Activated CD8-positive, alpha-beta memory T cell treated with anti-CD3 and anti-CD28 coated beads for 4 hours (primary cell): ENCODE data around the gene CFB.
A peak's percentile ranks its signal among the peaks of the same experiment; 100 is the strongest.
"Not testable (repeated sequence)": the region's sequence is repeated elsewhere in the genome, so short reads cannot be mapped to it uniquely, and the experiment has no call there.

ENCODE experiments used
- DNase-seq, 2 donors: peaks; one replicate each; pipeline ENCODE4 v3.0.0-alpha.2; 2020; ENCODE audit warnings: low read depth in 2 of 2

Gene CFB

GRCh38 chr6:31971279-31971992, 25.5 kb downstream of the CFB start:
- no peak for DNase-seq

- DNase-seq: peak; percentile 97 to 98
Measured at GRCh38 chr6:31971993-31972708, 26.3 kb downstream of the CFB start, which contains the start of gene DXO. Gene DXO (minus strand): TSS chr6:31972138. CDS start chr6:31971675, 463 bp downstream.

GRCh38 chr6:31972709-31973350, 26.9 kb downstream of the CFB start:
- DNase-seq: no peak

- not testable (repeated sequence) for DNase-seq
Measured at GRCh38 chr6:31976065-31976464, 30.2 kb downstream of the CFB start.

GRCh38 chr6:31977816-31978431, 32.0 kb downstream of the CFB start:
- DNase-seq: no peak

- no peak for DNase-seq
Measured at GRCh38 chr6:31978831-31979230, 32.9 kb downstream of the CFB start.

- no peak for DNase-seq
Measured at GRCh38 chr6:31979238-31979898, 33.5 kb downstream of the CFB start.

GRCh38 chr6:31980195-31980876, 34.4 kb downstream of the CFB start:
- DNase-seq: not testable (repeated sequence)

GRCh38 chr6:31980998-31981397, 35.1 kb downstream of the CFB start:
- DNase-seq: not testable (repeated sequence)

- DNase-seq: not testable (repeated sequence)
Measured at GRCh38 chr6:31981744-31982143, 35.8 kb downstream of the CFB start, which contains the start of gene C4A. Gene C4A (plus strand): TSS chr6:31982057. CDS start chr6:31982108, 51 bp downstream.

GRCh38 chr6:31989363-31989762, 43.5 kb downstream of the CFB start:
- not testable (repeated sequence) for DNase-seq

GRCh38 chr6:31994421-31994820, 48.5 kb downstream of the CFB start:
- not testable (repeated sequence) for DNase-seq

- not testable (repeated sequence) for DNase-seq
Measured at GRCh38 chr6:31996385-31996784, 50.5 kb downstream of the CFB start.
